Activated T-helper 2 cell treated with anti-CD3 and anti-CD28 coated beads, Interferon-gamma antibody, Interleukin-2, Interleukin-4, amounts not matched to agents 10 μg/mL and 5 μg/mL and 100 μg/mL, durations not matched to agents 14 hours and 24 hours and 36 hours (primary cell): ENCODE measurements around the gene TMEM176A. TPM values are rescaled to one million over a fixed set of nuclear protein-coding genes. Genes with fewer than 3 reads are reported as not detected.
"Not testable (repeated sequence)": the region's sequence is repeated elsewhere in the genome, so short reads cannot be mapped to it uniquely, and the experiment has no call there.

Source experiments
- DNase-seq: peaks from one replicate; pipeline ENCODE4 v3.0.0; 2021; ENCODE audit warnings: low spot score
- H3K27ac Mint-ChIP-seq: one replicate; pipeline ENCODE4 v1.8.0; 2021; ENCODE audit warnings: mixed read lengths
- H3K27me3 Mint-ChIP-seq: one replicate; pipeline ENCODE4 v1.8.0; 2021; ENCODE audit warnings: low read depth, mixed read lengths
- H3K36me3 Mint-ChIP-seq: one replicate; pipeline ENCODE4 v1.8.0; 2021; ENCODE audit warnings: low read depth, mixed read lengths
- H3K4me1 Mint-ChIP-seq: one replicate; pipeline ENCODE4 v1.8.0; 2021; ENCODE audit warnings: low read depth, mixed read lengths
- H3K4me3 Mint-ChIP-seq: one replicate; pipeline ENCODE4 v1.8.0; 2021; ENCODE audit warnings: low read depth, mild to moderate bottlenecking, moderate library complexity, mixed read lengths
- H3K9me3 Mint-ChIP-seq: one replicate; pipeline ENCODE4 v1.8.0; 2021; ENCODE audit warnings: mixed read lengths
- intact Hi-C: fragments of 100-400 bp; cut with micrococcal nuclease; formaldehyde crosslinking; loops from one replicate; pipeline ENCODE4 v1.15.1; 2023
- total RNA-seq: library from RNA; stranded (reverse); gene quantifications from 2 replicates; pipeline ENCODE4 v1.2.3, GENCODE V29; 2022

The TMEM176A gene
- total RNA-seq, 1 donor from 2014 or later = not detected

- H3K36me3 Mint-ChIP-seq = no peaks in the 10 kb centered on the region
- H3K27me3 Mint-ChIP-seq = peaks cover 41% of the 10 kb centered on the region
- H3K27ac Mint-ChIP-seq = no peak overlapping the region
- intact Hi-C loops = no loop called here
- no peak overlapping the region for H3K4me3 Mint-ChIP-seq
- H3K4me1 Mint-ChIP-seq = no peaks in the 10 kb centered on the region
- no peak for DNase-seq
- H3K9me3 Mint-ChIP-seq = peaks cover 8% of the 10 kb centered on the region
These were observed 6.3 kb downstream of the TMEM176A start for GRCh38 chr7:150806863-150807262.

GRCh38 chr7:150807616-150808438 lies 7.3 kb downstream of the TMEM176A start:
- intact Hi-C loops, H3K4me3 Mint-ChIP-seq, H3K36me3 Mint-ChIP-seq, H3K4me1 Mint-ChIP-seq, DNase-seq, H3K9me3 Mint-ChIP-seq, H3K27ac Mint-ChIP-seq: not testable (repeated sequence)
- peaks cover 33% of the 10 kb centered on the region for H3K27me3 Mint-ChIP-seq

GRCh38 chr7:150814328-150815001 lies 13.9 kb downstream of the TMEM176A start:
- H3K36me3 Mint-ChIP-seq = no peaks in the 10 kb centered on the region
- intact Hi-C loops = no loop called here
- peaks cover 15% of the 10 kb centered on the region for H3K9me3 Mint-ChIP-seq
- H3K4me1 Mint-ChIP-seq = peaks cover 4% of the 10 kb centered on the region
- no peak overlapping the region for H3K4me3 Mint-ChIP-seq
- peaks cover 37% of the 10 kb centered on the region for H3K27me3 Mint-ChIP-seq
- H3K27ac Mint-ChIP-seq = no peak overlapping the region
- no peak for DNase-seq

GRCh38 chr7:150818971-150819370 lies 18.4 kb downstream of the TMEM176A start:
- Mint-ChIP-seq H3K4me3 (no peak overlapping the region), H3K9me3 (peaks cover 25% of the 10 kb centered on the region), H3K4me1 (peaks cover 5% of the 10 kb centered on the region), H3K27ac (no peak overlapping the region), H3K36me3 (no peaks in the 10 kb centered on the region), H3K27me3 (peaks cover 28% of the 10 kb centered on the region)
- intact Hi-C loops = no loop called here
- no peak for DNase-seq

- H3K9me3 Mint-ChIP-seq = peaks cover 21% of the 10 kb centered on the region
- no peak for DNase-seq
- intact Hi-C loops = no loop called here
- H3K27me3 Mint-ChIP-seq = peaks cover 26% of the 10 kb centered on the region
- H3K36me3 Mint-ChIP-seq = no peaks in the 10 kb centered on the region
- peaks cover 5% of the 10 kb centered on the region for H3K4me1 Mint-ChIP-seq
- no peak overlapping the region for H3K4me3 Mint-ChIP-seq
- H3K27ac Mint-ChIP-seq = no peak overlapping the region
These were observed 19.6 kb downstream of the TMEM176A start for GRCh38 chr7:150820148-150820547.

- H3K9me3 Mint-ChIP-seq = peaks cover 20% of the 10 kb centered on the region
- H3K36me3 Mint-ChIP-seq = no peaks in the 10 kb centered on the region
- peaks cover 27% of the 10 kb centered on the region for H3K27me3 Mint-ChIP-seq
- no peak overlapping the region for H3K27ac Mint-ChIP-seq
- intact Hi-C loops = no loop called here
- no peak overlapping the region for H3K4me3 Mint-ChIP-seq
- peaks cover 5% of the 10 kb centered on the region for H3K4me1 Mint-ChIP-seq
- no peak for DNase-seq
These were observed 20.1 kb downstream of the TMEM176A start for GRCh38 chr7:150820578-150821198.

- Mint-ChIP-seq H3K36me3 (no peaks in the 10 kb centered on the region), H3K9me3 (peaks cover 10% of the 10 kb centered on the region)
These were observed 22.5 kb downstream of the TMEM176A start for GRCh38 chr7:150823043-150823442.

GRCh38 chr7:150823484-150824126 lies 23.0 kb downstream of the TMEM176A start:
- Mint-ChIP-seq H3K27me3 (peaks cover 39% of the 10 kb centered on the region), H3K4me3 (no peak overlapping the region), H3K4me1 (peaks cover 2% of the 10 kb centered on the region), H3K27ac (no peak overlapping the region), H3K36me3 (no peaks in the 10 kb centered on the region), H3K9me3 (peaks cover 10% of the 10 kb centered on the region)
- no peak for DNase-seq
- intact Hi-C loops = no loop called here

More at GRCh38 chr7:150823043-150823442, 22.5 kb downstream of the TMEM176A start:
- Mint-ChIP-seq H3K4me3 (no peak overlapping the region), H3K4me1 (peaks cover 5% of the 10 kb centered on the region), H3K27me3 (peaks cover 37% of the 10 kb centered on the region), H3K27ac (no peak overlapping the region)
- no peak for DNase-seq
- intact Hi-C loops = no loop called here

- Mint-ChIP-seq H3K27ac (no peak overlapping the region), H3K4me3 (no peak overlapping the region), H3K36me3 (no peaks in the 10 kb centered on the region), H3K27me3 (peaks cover 41% of the 10 kb centered on the region), H3K4me1 (peaks cover 2% of the 10 kb centered on the region), H3K9me3 (peaks cover 10% of the 10 kb centered on the region)
- no peak for DNase-seq
- intact Hi-C loops = no loop called here
These were observed 24.0 kb downstream of the TMEM176A start for GRCh38 chr7:150824379-150825177.

GRCh38 chr7:150826061-150826849 lies 25.7 kb downstream of the TMEM176A start:
- Mint-ChIP-seq H3K4me3 (no peak overlapping the region), H3K4me1 (no peaks in the 10 kb centered on the region), H3K9me3 (peaks cover 9% of the 10 kb centered on the region), H3K27ac (no peak overlapping the region), H3K27me3 (peaks cover 51% of the 10 kb centered on the region), H3K36me3 (no peaks in the 10 kb centered on the region)
- intact Hi-C loops = no loop called here
- no peak for DNase-seq

- no peak for DNase-seq
- no peak overlapping the region for H3K27ac Mint-ChIP-seq
- peaks cover 48% of the 10 kb centered on the region for H3K27me3 Mint-ChIP-seq
- no peaks in the 10 kb centered on the region for H3K9me3 Mint-ChIP-seq
- intact Hi-C loops = no loop called here
- no peaks in the 10 kb centered on the region for H3K4me1 Mint-ChIP-seq
- no peaks in the 10 kb centered on the region for H3K36me3 Mint-ChIP-seq
- no peak overlapping the region for H3K4me3 Mint-ChIP-seq
These were observed 27.8 kb downstream of the TMEM176A start for GRCh38 chr7:150828384-150828783.
